Sigmoid colon (tissue), 7 donors: ENCODE measurements around the gene SCGN. TPM values are rescaled to one million over a fixed set of nuclear protein-coding genes. Genes with fewer than 3 reads are reported as not detected.

Experiments used
- DNase-seq: peaks from one replicate; pipeline ENCODE4 v3.0.0-alpha.2; 2019
- H3K27ac ChIP-seq, 4 donors: fragments of 200-600 bp; sonication (generic); one replicate each; pipeline ENCODE4 v1.5.1; 2016 to 2019; ENCODE audit warnings: mild to moderate bottlenecking in 1 of 4
- H3K27me3 ChIP-seq, 3 donors: fragments of 200-600 bp; sonication (generic); one replicate each; pipeline ENCODE4 v1.5.1; 2019; ENCODE audit warnings: mild to moderate bottlenecking in 1 of 3
- H3K36me3 ChIP-seq, 4 donors: fragments of 200-600 bp; sonication (generic); one replicate each; pipeline ENCODE4 v1.5.1; 2016 to 2019
- H3K4me1 ChIP-seq, 4 donors: fragments of 200-600 bp; sonication (generic); one replicate each; pipeline ENCODE4 v1.5.1; 2017 to 2019
- H3K4me3 ChIP-seq, 4 donors: fragments of 200-600 bp; sonication (generic); one replicate each; pipeline ENCODE4 v1.5.1; 2017 to 2019; ENCODE audit warnings: mild to moderate bottlenecking in 2 of 4, moderate library complexity in 1 of 4
- H3K9me3 ChIP-seq, 4 donors: fragments of 200-600 bp in 3 of 4; sonication (generic) in 3 of 4; one replicate each; pipeline versions ENCODE4 v1.5.1 to v1.6.1; 2013 to 2019
- EP300 ChIP-seq, 4 donors: sonication (generic); formaldehyde crosslinking; IDR thresholded peaks; one replicate each; pipeline ENCODE4 v1.6.1; 2017; ENCODE audit warnings: antibody characterized with exemption in 4 of 4
- POLR2A ChIP-seq, 2 donors: fragments of 450-650 bp; IDR thresholded peaks; one replicate each; pipeline ENCODE4 v1.6.1; 2016; ENCODE audit warnings: antibody characterized with exemption in 2 of 2, mild to moderate bottlenecking in 2 of 2, moderate library complexity in 2 of 2
- POLR2AphosphoS5 ChIP-seq, 4 donors: sonication (generic); formaldehyde crosslinking; IDR thresholded peaks; one replicate each; pipeline ENCODE4 v1.6.1; 2017; ENCODE audit warnings: antibody characterized with exemption in 4 of 4
- WGBS, 2 donors: extraction: QIAGEN DNeasy Blood & Tissue Kit; methylation state at CpG; one replicate each; pipeline ENCODE4 v1.1.7; 2013; 5-methylcytosine and 5-hydroxymethylcytosine counted together
- intact Hi-C: fragments of 100-400 bp; cut with DNase I; formaldehyde crosslinking; loops from one replicate; pipeline ENCODE4 v1.15.1; 2023
- polyA plus RNA-seq, 3 donors: library from polyadenylated mRNA; stranded (reverse); fragments of 200-250 nt; gene quantifications; one replicate each; pipeline ENCODE4 v1.2.3, GENCODE V29; 2013
- total RNA-seq, 4 donors: library from RNA; depleted of rRNA; stranded (reverse); fragments of >200 nt; gene quantifications; one replicate each; pipeline ENCODE4 v1.1.0, GENCODE V29; 2016
- TF ChIP-seq, protein P1 (sequence below), 4 experiments: fragments of 450-650 bp in 3 of 4; fragments of 200-600 bp in 1 of 4; IDR thresholded peaks; one replicate each; pipeline ENCODE4 v1.5.1; 2016 to 2019; ENCODE audit warnings: antibody characterized with exemption in 4 of 4, mild to moderate bottlenecking in 3 of 4, moderate library complexity in 2 of 4
- donor health status: healthy with polysubstance abuse.
- donor health status: Bipolar disorder and iron deficiency.
- donor health status: healthy.

Gene SCGN, protein sequence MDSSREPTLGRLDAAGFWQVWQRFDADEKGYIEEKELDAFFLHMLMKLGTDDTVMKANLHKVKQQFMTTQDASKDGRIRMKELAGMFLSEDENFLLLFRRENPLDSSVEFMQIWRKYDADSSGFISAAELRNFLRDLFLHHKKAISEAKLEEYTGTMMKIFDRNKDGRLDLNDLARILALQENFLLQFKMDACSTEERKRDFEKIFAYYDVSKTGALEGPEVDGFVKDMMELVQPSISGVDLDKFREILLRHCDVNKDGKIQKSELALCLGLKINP
- total RNA-seq: 10 to 100 TPM in 3 of 4 donors, 1 to 10 TPM in 1; 8.2 to 22.5 (median 12.6) TPM
- 1 to 10 TPM; 4.8 to 8.8 (median 6.0) TPM for polyA plus RNA-seq

- Histone ChIP-seq H3K4me1 (no peaks in the 10 kb centered on the region), H3K27ac (no peak within 1 kb of the TSS), H3K9me3 (no peaks in the 10 kb centered on the region), H3K36me3 (no peaks in the 10 kb centered on the region), H3K27me3 (peaks cover 0 to 33% (median 11%) of the 10 kb centered on the region in 3 donors), H3K4me3 (no peak within 1 kb of the TSS)
- intact Hi-C loops: no loop called here
- 3 to 5% methylated on average over 35 of the region's 35 CpGs for WGBS, 2 donors
- DNase-seq: no peak
- no peak for TF ChIP-seq POLR2AphosphoS5 (IDR thresholded peaks at IDR 0.05)
- TF ChIP-seq POLR2A (IDR thresholded peaks at IDR 0.05): no peak
- TF ChIP-seq EP300 (IDR thresholded peaks at IDR 0.05): no peak
- TF ChIP-seq, protein P1, sequence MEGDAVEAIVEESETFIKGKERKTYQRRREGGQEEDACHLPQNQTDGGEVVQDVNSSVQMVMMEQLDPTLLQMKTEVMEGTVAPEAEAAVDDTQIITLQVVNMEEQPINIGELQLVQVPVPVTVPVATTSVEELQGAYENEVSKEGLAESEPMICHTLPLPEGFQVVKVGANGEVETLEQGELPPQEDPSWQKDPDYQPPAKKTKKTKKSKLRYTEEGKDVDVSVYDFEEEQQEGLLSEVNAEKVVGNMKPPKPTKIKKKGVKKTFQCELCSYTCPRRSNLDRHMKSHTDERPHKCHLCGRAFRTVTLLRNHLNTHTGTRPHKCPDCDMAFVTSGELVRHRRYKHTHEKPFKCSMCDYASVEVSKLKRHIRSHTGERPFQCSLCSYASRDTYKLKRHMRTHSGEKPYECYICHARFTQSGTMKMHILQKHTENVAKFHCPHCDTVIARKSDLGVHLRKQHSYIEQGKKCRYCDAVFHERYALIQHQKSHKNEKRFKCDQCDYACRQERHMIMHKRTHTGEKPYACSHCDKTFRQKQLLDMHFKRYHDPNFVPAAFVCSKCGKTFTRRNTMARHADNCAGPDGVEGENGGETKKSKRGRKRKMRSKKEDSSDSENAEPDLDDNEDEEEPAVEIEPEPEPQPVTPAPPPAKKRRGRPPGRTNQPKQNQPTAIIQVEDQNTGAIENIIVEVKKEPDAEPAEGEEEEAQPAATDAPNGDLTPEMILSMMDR (IDR thresholded peaks at IDR 0.05): no peak
These were observed at the start of gene SCGN for GRCh38 chr6:25652007-25652515. TSS of gene SCGN (plus strand) at chr6:25652215. CDS start at chr6:25652404, 189 bp downstream.

GRCh38 chr6:25602674-25602982, 49.4 kb upstream of the SCGN start:
- H3K27me3 ChIP-seq: no peaks in the 10 kb centered on the region
- H3K4me3 ChIP-seq: no peak overlapping the region
- no peaks in the 10 kb centered on the region for H3K4me1 ChIP-seq
- intact Hi-C loops: loop anchor here (5.0 kb wide), 2 partner anchors 335 to 380 kb away; no protein-coding TSS in a partner anchor
- TF ChIP-seq, protein P1 (IDR thresholded peaks at IDR 0.05): no peak
- TF ChIP-seq POLR2A (IDR thresholded peaks at IDR 0.05): no peak
- TF ChIP-seq EP300 (IDR thresholded peaks at IDR 0.05): no peak
- H3K9me3 ChIP-seq: no peaks in the 10 kb centered on the region
- H3K27ac ChIP-seq: no peak overlapping the region
- no peak for DNase-seq
- 94 to 96% methylated on average over 1 of the region's 1 CpG for WGBS, 2 donors
- no peaks in the 10 kb centered on the region for H3K36me3 ChIP-seq

GRCh38 chr6:25603251-25603650, 48.8 kb upstream of the SCGN start:
- H3K27ac ChIP-seq: no peak overlapping the region
- no peaks in the 10 kb centered on the region for H3K27me3 ChIP-seq
- no peaks in the 10 kb centered on the region for H3K36me3 ChIP-seq
- no peaks in the 10 kb centered on the region for H3K4me1 ChIP-seq
- no peak overlapping the region for H3K4me3 ChIP-seq
- TF ChIP-seq POLR2A (IDR thresholded peaks at IDR 0.05) (no peak), EP300 (IDR thresholded peaks at IDR 0.05) (no peak), POLR2AphosphoS5 (IDR thresholded peaks at IDR 0.05) (no peak)
- TF ChIP-seq, protein P1 (IDR thresholded peaks at IDR 0.05): no peak
- WGBS, 2 donors: 96 to 98% methylated on average over 1 of the region's 1 CpG
- intact Hi-C loops: loop anchor here (5.0 kb wide), 2 partner anchors 336 to 381 kb away; no protein-coding TSS in a partner anchor
- H3K9me3 ChIP-seq: no peaks in the 10 kb centered on the region
- no peak for DNase-seq

DNA sequence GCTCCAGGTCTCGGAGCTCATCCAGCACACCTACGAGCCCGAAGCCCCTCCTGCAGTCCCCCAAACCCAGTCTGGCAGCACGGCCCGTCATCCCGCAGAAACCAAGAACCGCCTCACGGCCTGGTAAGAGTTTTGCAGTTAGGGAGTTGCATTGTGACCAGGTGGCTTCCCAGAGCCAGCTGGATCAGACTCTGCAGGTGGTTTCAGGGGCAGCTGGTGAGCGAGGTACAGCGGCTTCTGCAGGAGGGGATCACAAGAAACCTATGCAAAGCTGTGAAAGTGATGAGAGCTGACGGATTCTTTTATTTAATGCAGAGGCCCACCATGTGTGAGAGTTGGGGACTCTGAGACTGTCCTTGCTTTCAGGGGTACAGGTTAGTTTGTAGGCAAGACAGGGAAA, 45.9 kb upstream of the SCGN start:
- intact Hi-C loops: no loop called here

More for the DNA sequence above, 45.9 kb upstream of the SCGN start:
- TF ChIP-seq EP300 (IDR thresholded peaks at IDR 0.05): no peak
- TF ChIP-seq, protein P1 (IDR thresholded peaks at IDR 0.05): no peak
- WGBS, 2 donors: 94 to 95% methylated on average over 11 of the region's 11 CpGs
- Histone ChIP-seq H3K27ac (no peak overlapping the region), H3K27me3 (no peaks in the 10 kb centered on the region), H3K4me3 (no peak overlapping the region), H3K36me3 (no peaks in the 10 kb centered on the region), H3K9me3 (no peaks in the 10 kb centered on the region), H3K4me1 (no peaks in the 10 kb centered on the region)
- no peak for DNase-seq
